SK-N-SH (cell line): ENCODE measurements around the gene CDC42EP4.

Source experiments
- EP300 ChIP-seq, 2 experiments: IDR thresholded peaks; 2 replicates each; pipeline versions ENCODE4 v1.4.0 to v1.6.1; 2012; ENCODE audit warnings: borderline replicate concordance in 1 of 2, low read depth in 1 of 2, low read length in 1 of 2
- RAD21 ChIP-seq: IDR thresholded peaks from 2 replicates; pipeline ENCODE4 v1.6.1; 2012; ENCODE audit warnings: mild to moderate bottlenecking, low read length
- SMC3 ChIP-seq: IDR thresholded peaks from 2 replicates; pipeline ENCODE4 v1.6.1; 2012; ENCODE audit warnings: low read depth, low read length, improper control_type of control experiment
- TAF1 ChIP-seq: IDR thresholded peaks from 2 replicates; pipeline ENCODE4 v1.6.1; 2012; ENCODE audit warnings: low read depth, mild to moderate bottlenecking, low read length, moderate library complexity, borderline replicate concordance
- YY1 ChIP-seq: IDR thresholded peaks from 2 replicates; pipeline ENCODE4 v1.4.0; 2012; ENCODE audit warnings: low read depth, mild to moderate bottlenecking
- TF ChIP-seq, protein P1 (sequence below): fragments of 200-600 bp; sonication (generic); IDR thresholded peaks from 2 replicates; pipeline ENCODE4 v1.6.1; 2017; ENCODE audit warnings: antibody characterized with exemption, mild to moderate bottlenecking, moderate library complexity

DNA sequence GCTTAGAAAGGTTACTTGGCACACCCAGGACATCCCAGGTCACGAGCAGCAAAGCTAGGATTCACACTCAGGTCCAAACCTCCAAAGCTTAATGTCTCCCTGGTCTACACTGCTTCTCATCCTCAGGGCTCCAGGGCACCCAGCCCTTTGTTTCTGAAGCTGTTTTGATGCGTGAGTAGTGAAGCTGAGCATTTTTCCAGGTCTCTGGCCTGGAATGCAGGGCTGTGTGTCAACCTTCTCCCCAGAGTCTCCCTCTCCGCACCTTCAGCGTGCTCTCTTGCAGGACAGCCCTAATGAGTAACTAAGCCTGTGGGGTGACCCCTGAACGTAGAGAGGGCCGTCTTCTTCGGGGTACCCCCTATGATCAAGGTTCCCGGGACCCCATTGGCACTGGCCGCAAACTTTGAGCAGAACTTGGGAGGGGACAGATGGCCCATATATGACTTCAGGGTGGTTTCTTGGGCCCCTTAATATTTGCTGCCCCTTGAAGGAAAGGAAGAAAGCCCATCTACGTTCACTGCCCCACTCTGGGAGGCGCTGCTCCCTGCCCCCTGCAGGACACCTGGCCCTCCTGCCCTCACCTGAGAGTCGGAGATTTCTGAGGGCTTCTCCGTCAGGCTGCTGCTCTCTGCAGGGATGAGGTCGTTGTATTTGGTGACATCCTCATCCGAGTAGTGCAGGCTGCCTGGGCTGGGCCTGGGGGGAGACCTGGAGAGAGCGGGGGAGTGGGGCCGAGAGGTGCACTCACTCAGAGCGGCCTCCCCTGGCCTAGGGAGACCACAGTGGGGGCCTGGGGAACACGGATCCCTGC lies 36.4 kb upstream of the CDC42EP4 start:
- TF ChIP-seq, protein P1, sequence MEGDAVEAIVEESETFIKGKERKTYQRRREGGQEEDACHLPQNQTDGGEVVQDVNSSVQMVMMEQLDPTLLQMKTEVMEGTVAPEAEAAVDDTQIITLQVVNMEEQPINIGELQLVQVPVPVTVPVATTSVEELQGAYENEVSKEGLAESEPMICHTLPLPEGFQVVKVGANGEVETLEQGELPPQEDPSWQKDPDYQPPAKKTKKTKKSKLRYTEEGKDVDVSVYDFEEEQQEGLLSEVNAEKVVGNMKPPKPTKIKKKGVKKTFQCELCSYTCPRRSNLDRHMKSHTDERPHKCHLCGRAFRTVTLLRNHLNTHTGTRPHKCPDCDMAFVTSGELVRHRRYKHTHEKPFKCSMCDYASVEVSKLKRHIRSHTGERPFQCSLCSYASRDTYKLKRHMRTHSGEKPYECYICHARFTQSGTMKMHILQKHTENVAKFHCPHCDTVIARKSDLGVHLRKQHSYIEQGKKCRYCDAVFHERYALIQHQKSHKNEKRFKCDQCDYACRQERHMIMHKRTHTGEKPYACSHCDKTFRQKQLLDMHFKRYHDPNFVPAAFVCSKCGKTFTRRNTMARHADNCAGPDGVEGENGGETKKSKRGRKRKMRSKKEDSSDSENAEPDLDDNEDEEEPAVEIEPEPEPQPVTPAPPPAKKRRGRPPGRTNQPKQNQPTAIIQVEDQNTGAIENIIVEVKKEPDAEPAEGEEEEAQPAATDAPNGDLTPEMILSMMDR: no peak
- no peak for TF ChIP-seq SMC3
- TF ChIP-seq YY1: no peak
- TF ChIP-seq EP300 (IDR thresholded peaks at IDR 0.05; ENCODE audit: borderline replicate concordance in 1 of 2, low read depth in 1 of 2, low read length in 1 of 2): no peak
- TF ChIP-seq TAF1: no peak
- no peak for TF ChIP-seq RAD21
